B cell (primary cell): ENCODE results near the gene ZCCHC7. TPM values are rescaled to one million over a fixed set of nuclear protein-coding genes. Genes with fewer than 3 reads are reported as not detected.

ENCODE experiments used
- ATAC-seq: fragments of 200-7000 bp; cut with Tn5 transposase; one replicate; pipeline ENCODE4 v1.10.0; 2021; ENCODE audit warnings: low read depth, mild to moderate bottlenecking, moderate number of reproducible peaks, moderate library complexity
- CTCF ChIA-PET: fragments of 350-600 bp; sonication (Branson Sonifier 250); formaldehyde crosslinking; loops from one replicate; lab custom pipeline; 2021; ENCODE audit warnings: antibody characterized with exemption, inconsistent platforms; lab: Charles Lee
- POLR2A ChIA-PET: fragments of 350-600 bp; sonication (Branson Sonifier 250); formaldehyde crosslinking; loops from one replicate; lab custom pipeline; 2021; ENCODE audit warnings: antibody characterized with exemption; lab: Charles Lee
- DNase-seq: peaks from one replicate; pipeline ENCODE4 v3.0.0; 2013
- H2AFZ ChIP-seq: 2 replicates; pipeline ENCODE4 v1.6.1; 2012; ENCODE audit warnings: mild to moderate bottlenecking, low read depth, low read length; ENCODE audit not compliant: insufficient read depth, poor library complexity, severe bottlenecking
- H3K27ac ChIP-seq, 2 donors: 1 replicate in 1 of 2; 2 replicates in 1 of 2; pipeline ENCODE4 v1.5.1; 2012 to 2013; ENCODE audit warnings: low read length in 2 of 2, mild to moderate bottlenecking in 2 of 2, moderate library complexity in 1 of 2
- H3K27me3 ChIP-seq, 4 experiments: fragments of 200-600 bp in 1 of 4; sonication (generic) in 1 of 4; replicated peaks in 1 of 4; 1 replicate in 2 of 4; 2 replicates in 2 of 4; pipeline versions ENCODE4 v1.6.1 to v1.7.0; 2013 to 2016; ENCODE audit warnings: low read length in 3 of 4, mild to moderate bottlenecking in 2 of 4, mixed read lengths in 1 of 4, moderate library complexity in 1 of 4; ENCODE audit not compliant: insufficient read depth in 4 of 4, control insufficient read depth in 3 of 4; ENCODE audit errors: control extremely low read depth in 1 of 4
- H3K36me3 ChIP-seq, 2 experiments: replicated peaks in 1 of 2; 1 replicate in 1 of 2; 2 replicates in 1 of 2; pipeline versions ENCODE4 v1.6.1 to v1.7.1; 2013; ENCODE audit warnings: low read length in 1 of 2; ENCODE audit not compliant: insufficient read depth in 2 of 2, control insufficient read depth in 1 of 2; ENCODE audit errors: control extremely low read depth in 1 of 2, extremely low read depth in 1 of 2
- H3K4me1 ChIP-seq, 2 donors: fragments of 200-600 bp in 1 of 2; sonication (generic) in 1 of 2; 1 replicate in 1 of 2; 2 replicates in 1 of 2; pipeline versions ENCODE4 v1.5.1 to v1.6.1; 2013 to 2017; ENCODE audit warnings: low read length in 2 of 2; ENCODE audit not compliant: control insufficient read depth in 2 of 2, insufficient read depth in 2 of 2
- H3K4me2 ChIP-seq: replicated peaks from 2 replicates; pipeline ENCODE3; 2012; ENCODE audit warnings: mild to moderate bottlenecking, low read depth, low read length; ENCODE audit not compliant: poor library complexity, severe bottlenecking
- H3K4me3 ChIP-seq, 5 experiments: fragments of 200-600 bp in 1 of 5; sonication (generic) in 1 of 5; 1 replicate in 3 of 5; 2 replicates in 2 of 5; pipeline versions ENCODE4 v1.5.1 to v1.7.0; 2011 to 2016; ENCODE audit warnings: low read length in 4 of 5, mild to moderate bottlenecking in 4 of 5, low read depth in 2 of 5, control low read depth in 1 of 5, moderate library complexity in 1 of 5; ENCODE audit not compliant: insufficient read depth in 1 of 5; ENCODE audit errors: control extremely low read depth in 1 of 5, extremely low read depth in 1 of 5
- H3K79me2 ChIP-seq: fragments of 200-600 bp; sonication (generic); one replicate; pipeline ENCODE4 v1.6.0; 2016; ENCODE audit warnings: low read length; ENCODE audit not compliant: control insufficient read depth, insufficient read depth
- H3K9ac ChIP-seq: fragments of 200-600 bp; sonication (generic); 2 replicates; pipeline ENCODE4 v1.6.1; 2017; ENCODE audit warnings: mild to moderate bottlenecking, low read length, moderate library complexity
- H3K9me3 ChIP-seq, 3 donors: one replicate each; pipeline versions ENCODE4 v1.6.1 to v1.7.1; 2013; ENCODE audit warnings: low read length in 2 of 3; ENCODE audit not compliant: control insufficient read depth in 2 of 3, insufficient read depth in 1 of 3; ENCODE audit errors: control extremely low read depth in 1 of 3
- H4K20me1 ChIP-seq: 2 replicates; pipeline ENCODE4 v1.6.0; 2012; ENCODE audit warnings: mild to moderate bottlenecking, low read length; ENCODE audit not compliant: insufficient read depth, control insufficient read depth, poor library complexity, severe bottlenecking
- H3K27ac Mint-ChIP-seq: one replicate; pipeline ENCODE4 v1.8.0; 2021; ENCODE audit warnings: mixed read lengths
- H3K27me3 Mint-ChIP-seq: one replicate; pipeline ENCODE4 v1.8.0; 2021; ENCODE audit warnings: mixed read lengths
- H3K4me1 Mint-ChIP-seq: one replicate; pipeline ENCODE4 v1.8.0; 2021; ENCODE audit warnings: mixed read lengths
- H3K4me3 Mint-ChIP-seq: one replicate; pipeline ENCODE4 v1.8.0; 2021; ENCODE audit warnings: mixed read lengths
- H3K9me3 Mint-ChIP-seq: one replicate; pipeline ENCODE4 v1.8.0; 2022; ENCODE audit warnings: mixed read lengths; ENCODE audit not compliant: insufficient read depth
- EZH2 ChIP-seq: IDR thresholded peaks from 2 replicates; pipeline ENCODE4 v1.6.1; 2012; ENCODE audit warnings: borderline replicate concordance, low read depth, mild to moderate bottlenecking, moderate library complexity, low read length; ENCODE audit not compliant: insufficient read depth, poor library complexity, severe bottlenecking
- WGBS: methylation state at CpG from one replicate; pipeline ENCODE4 v1.1.5; 2013; ENCODE audit warnings: missing lambda C conversion rate; ENCODE audit not compliant: insufficient coverage; 5-methylcytosine and 5-hydroxymethylcytosine counted together
- intact Hi-C: fragments of 100-400 bp; cut with micrococcal nuclease; formaldehyde crosslinking; loops from one replicate; pipeline ENCODE4 v1.10.0; 2022
- polyA plus RNA-seq: library from polyadenylated mRNA; depleted of rRNA; stranded (reverse); fragments of >200 nt; gene quantifications from 2 replicates; pipeline ENCODE4 v1.2.3, GENCODE V29; 2012
- total RNA-seq, 2 donors: library from RNA; stranded (reverse); fragments of 120-200 nt in 1 of 2; gene quantifications; 1 replicate in 1 of 2; 2 replicates in 1 of 2; pipeline versions ENCODE4 v1.2.3 to v1.2.4, GENCODE V29; 2013 to 2022
- TF ChIP-seq, protein P1 (sequence below): fragments of 200-600 bp; IDR thresholded peaks from one replicate; pipeline ENCODE4 v1.8.0; 2022; ENCODE audit warnings: antibody characterized with exemption, mild to moderate bottlenecking

ZCCHC7 gene
- total and polyA plus RNA-seq, 2 donors (not counting 1 experiment from before 2014, with no cell fraction given): 56.3 to 83.5 TPM

GRCh38 chr9:37217161-37217560 lies 96.8 kb downstream of the ZCCHC7 start:
- H3K4me1 ChIP-seq: peaks cover 4 to 41% of the 10 kb centered on the region in 2 donors
- CTCF ChIA-PET: interaction anchor here (0.5 kb wide), 1 partner anchor 183 kb away, joined by 5 read pairs; the partner anchor contains the start of gene PAX5
- H3K4me2 ChIP-seq: no peak overlapping the region
- no peak overlapping the region for H3K27ac Mint-ChIP-seq
- TF ChIP-seq, protein P1, sequence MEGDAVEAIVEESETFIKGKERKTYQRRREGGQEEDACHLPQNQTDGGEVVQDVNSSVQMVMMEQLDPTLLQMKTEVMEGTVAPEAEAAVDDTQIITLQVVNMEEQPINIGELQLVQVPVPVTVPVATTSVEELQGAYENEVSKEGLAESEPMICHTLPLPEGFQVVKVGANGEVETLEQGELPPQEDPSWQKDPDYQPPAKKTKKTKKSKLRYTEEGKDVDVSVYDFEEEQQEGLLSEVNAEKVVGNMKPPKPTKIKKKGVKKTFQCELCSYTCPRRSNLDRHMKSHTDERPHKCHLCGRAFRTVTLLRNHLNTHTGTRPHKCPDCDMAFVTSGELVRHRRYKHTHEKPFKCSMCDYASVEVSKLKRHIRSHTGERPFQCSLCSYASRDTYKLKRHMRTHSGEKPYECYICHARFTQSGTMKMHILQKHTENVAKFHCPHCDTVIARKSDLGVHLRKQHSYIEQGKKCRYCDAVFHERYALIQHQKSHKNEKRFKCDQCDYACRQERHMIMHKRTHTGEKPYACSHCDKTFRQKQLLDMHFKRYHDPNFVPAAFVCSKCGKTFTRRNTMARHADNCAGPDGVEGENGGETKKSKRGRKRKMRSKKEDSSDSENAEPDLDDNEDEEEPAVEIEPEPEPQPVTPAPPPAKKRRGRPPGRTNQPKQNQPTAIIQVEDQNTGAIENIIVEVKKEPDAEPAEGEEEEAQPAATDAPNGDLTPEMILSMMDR: no peak
- TF ChIP-seq EZH2: no peak
- no peak overlapping the region for H3K4me3 ChIP-seq
- no peak for ATAC-seq
- H3K36me3 ChIP-seq: peaks cover 7 to 12% of the 10 kb centered on the region in 2 experiments
- no peak overlapping the region for H3K9ac ChIP-seq
- no peak overlapping the region for H2AFZ ChIP-seq
- intact Hi-C loops: no loop called here
- peaks cover 50% of the 10 kb centered on the region for H3K4me1 Mint-ChIP-seq
- H3K9me3 Mint-ChIP-seq: no peaks in the 10 kb centered on the region
- no peaks in the 10 kb centered on the region for H4K20me1 ChIP-seq
- H3K27me3 Mint-ChIP-seq: no peaks in the 10 kb centered on the region
- peaks cover 97% of the 10 kb centered on the region for H3K79me2 ChIP-seq
- H3K9me3 ChIP-seq: peaks cover 0 to 4% (median 0%) of the 10 kb centered on the region in 3 donors
- no peaks in the 10 kb centered on the region for H3K27me3 ChIP-seq
- H3K4me3 Mint-ChIP-seq: no peak overlapping the region
- POLR2A ChIA-PET: no interaction called here
- no peak for DNase-seq
- peak overlapping the region in 1 of 2 donors; percentile 24 for H3K27ac ChIP-seq
- no CpG with 5 or more reads among the region's 2 CpGs for WGBS

GRCh38 chr9:37218800-37219425 lies 98.5 kb downstream of the ZCCHC7 start:
- no peak overlapping the region for H3K27ac Mint-ChIP-seq
- H3K36me3 ChIP-seq: peaks cover 5 to 12% of the 10 kb centered on the region in 2 experiments
- 100% methylated on average over 1 of the region's 5 CpGs for WGBS
- H3K4me3 ChIP-seq: no peak overlapping the region
- no peak overlapping the region for H2AFZ ChIP-seq
- H3K4me1 ChIP-seq: peaks cover 0 to 32% of the 10 kb centered on the region in 2 donors
- no peak for TF ChIP-seq EZH2
- TF ChIP-seq, protein P1: no peak
- no peaks in the 10 kb centered on the region for H3K9me3 Mint-ChIP-seq
- ATAC-seq (no peak), DNase-seq (no peak)
- H3K4me2 ChIP-seq: no peak overlapping the region
- no peaks in the 10 kb centered on the region for H3K27me3 ChIP-seq
- H3K9me3 ChIP-seq: peaks cover 0 to 4% (median 0%) of the 10 kb centered on the region in 3 donors
- H3K4me3 Mint-ChIP-seq: no peak overlapping the region
- CTCF ChIA-PET: no interaction called here
- intact Hi-C loops: no loop called here
- POLR2A ChIA-PET: no interaction called here
- no peak overlapping the region for H3K9ac ChIP-seq
- no peaks in the 10 kb centered on the region for H4K20me1 ChIP-seq
- H3K4me1 Mint-ChIP-seq: peaks cover 45% of the 10 kb centered on the region
- peaks cover 97% of the 10 kb centered on the region for H3K79me2 ChIP-seq
- H3K27ac ChIP-seq: no peak overlapping the region
- no peaks in the 10 kb centered on the region for H3K27me3 Mint-ChIP-seq
